Heart left ventricle (tissue), 13 donors: Measurements from ENCODE around the gene GH2.
"Not testable (repeated sequence)": the region's sequence is repeated elsewhere in the genome, so short reads cannot be mapped to it uniquely, and the experiment has no call there.

Source experiments
- CTCF ChIP-seq, 12 donors: fragments of 200-600 bp; sonication (generic) in 4 of 12; IDR thresholded peaks; one replicate each; pipeline versions ENCODE4 v1.5.0 to v1.8.0; 2018 to 2022; ENCODE audit warnings: antibody characterized with exemption in 12 of 12, mild to moderate bottlenecking in 5 of 12
- POLR2A ChIP-seq, 2 donors: fragments of 450-650 bp; IDR thresholded peaks; one replicate each; pipeline ENCODE4 v1.6.1; 2017; ENCODE audit warnings: antibody characterized with exemption in 2 of 2, mild to moderate bottlenecking in 2 of 2, moderate library complexity in 2 of 2
- donor health status: ischemic (EF 13 %, LVEDD 7.1; RV severe dilation, severe dysfunction).
- donor health status: DM: no; HTN: yes; CAD: no.
- donor health status: DM: no; HTN: no; CAD: no.
- donor health status: ischemic (EF 25% LVEDD 6.9; RV normal size, moderate dysfunction).
- donor health status: ischemic (EF 25% LVEDD 5.7; RV mildly dilated, moderate dysfunction).
- donor health status: ischemic (EF 35%, LVEDD 5.7; RV mildly dilated, moderate dysfunction).
- donor health status: nonischemic (EF 11% LVEDD 7.7; RV severe dilation, severe dysfunction).
- donor health status: DM: yes; HTN: yes; CAD: no.
- donor health status: PGD.
- donor health status: ischemic (EF 29% LVEDD 5.4; RV normal size, mild dysfunction).
- donor health status: nonischemic (EF 23%, LVEDD 6.1; RV moderate dilation, normal function).

- peak in 5 of 12 donors; percentile 10 to 26 (median 22) for TF ChIP-seq CTCF (IDR thresholded peaks at IDR 0.05)
- TF ChIP-seq POLR2A (IDR thresholded peaks at IDR 0.05) = not testable (repeated sequence)
Observed at GRCh38 chr17:63881337-63881736, 407 bp downstream of the GH2 start.
